ENCODE data around the gene OGDHL.

- TF ChIP-seq POLR2AphosphoS5 (IDR thresholded peaks at IDR 0.05; ENCODE audit: low read depth, low read length) (no peak), POLR2A (IDR thresholded peaks at IDR 0.05; ENCODE audit: low read depth, low read length) (no peak), TAF1 (IDR thresholded peaks at IDR 0.05; ENCODE audit: borderline replicate concordance, low read depth, low read length) (no peak)
Measured at GRCh38 chr10:49803988-49804387, 41.9 kb upstream of the OGDHL start.
